HFF-Myc (cell line): ENCODE data around the gene TULP4.

ENCODE experiments used
- DNase-seq: peaks from one replicate; pipeline ENCODE4 v3.0.0-alpha.2; 2011; ENCODE audit warnings: low read depth; ENCODE audit errors: extremely low read depth
- H3K4me3 ChIP-seq: replicated peaks from 2 replicates; pipeline ENCODE4 v1.5.1; 2011; ENCODE audit warnings: low read depth, mild to moderate bottlenecking, control low read depth, low read length
- CTCF ChIP-seq: IDR thresholded peaks from 2 replicates; pipeline ENCODE4 v1.5.1; 2012; ENCODE audit warnings: mild to moderate bottlenecking, low read depth, low read length, control low read depth; ENCODE audit errors: missing control alignments

The TULP4 gene

GRCh38 chr6:158539881-158540280 lies 227.6 kb downstream of the TULP4 start:
- DNase-seq: no peak
- no peak for TF ChIP-seq CTCF
- H3K4me3 ChIP-seq: no peak overlapping the region

GRCh38 chr6:158543606-158544185 lies 231.4 kb downstream of the TULP4 start:
- TF ChIP-seq CTCF: no peak
- no peak for DNase-seq
- no peak overlapping the region for H3K4me3 ChIP-seq

- H3K4me3 ChIP-seq: no peak overlapping the region
- no peak for DNase-seq
- TF ChIP-seq CTCF: no peak
Measured at GRCh38 chr6:158544428-158544827, 232.2 kb downstream of the TULP4 start.

GRCh38 chr6:158545043-158545966 lies 233.0 kb downstream of the TULP4 start:
- no peak for TF ChIP-seq CTCF
- no peak for DNase-seq
- no peak overlapping the region for H3K4me3 ChIP-seq

- TF ChIP-seq CTCF: no peak
- H3K4me3 ChIP-seq: no peak overlapping the region
- no peak for DNase-seq
Measured at GRCh38 chr6:158548418-158549161, 236.3 kb downstream of the TULP4 start.

- no peak for DNase-seq
- no peak overlapping the region for H3K4me3 ChIP-seq
- TF ChIP-seq CTCF: no peak
Measured at GRCh38 chr6:158552055-158552795, 240.0 kb downstream of the TULP4 start.
